ENCODE results near the gene STUM. TPM values are rescaled to one million over a fixed set of nuclear protein-coding genes. Genes with fewer than 3 reads are reported as not detected.
"Not testable (repeated sequence)": the region's sequence is repeated elsewhere in the genome, so short reads cannot be mapped to it uniquely, and the experiment has no call there.

Gene STUM
- total RNA-seq, 1 experiment from 2014 or later, result 0.11 TPM

DNA sequence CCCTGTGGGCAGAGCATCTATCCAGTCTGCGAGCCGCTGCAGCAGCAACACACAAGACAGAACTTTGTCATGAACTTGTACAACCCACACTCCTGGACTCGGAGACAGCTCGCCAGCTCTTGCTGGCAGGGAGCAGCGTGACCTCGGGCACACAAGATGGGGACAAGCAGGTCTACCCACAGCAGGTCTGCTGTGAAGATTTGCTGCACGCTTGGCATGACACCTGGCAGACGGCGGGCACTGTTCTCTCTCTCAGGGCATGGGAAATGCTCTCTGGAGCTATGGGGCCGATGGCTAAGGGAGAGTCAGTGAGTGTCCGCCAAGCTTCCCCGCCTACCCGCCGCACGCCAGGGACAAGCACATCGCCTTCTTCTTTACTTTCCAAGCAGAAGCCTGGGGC lies 90.0 kb downstream of the STUM start:
- Histone ChIP-seq H4K8ac (replicated peaks; ENCODE audit: insufficient read length, low read depth, low read length) (no peak overlapping the region), H2BK120ac (ENCODE audit: low read depth, low read length, poor library complexity, severe bottlenecking) (no peak overlapping the region), H3K4me2 (ENCODE audit: insufficient read depth, insufficient read length, low read length) (no peak overlapping the region), H2BK12ac (ENCODE audit: insufficient read length, low read depth, low read length) (no peak overlapping the region), H3K4me1 (ENCODE audit: insufficient read depth, low read length) (no peaks in the 10 kb centered on the region), H2BK15ac (ENCODE audit: low read depth, low read length) (no peak overlapping the region), H2BK5ac (ENCODE audit: insufficient read length, low read length) (no peak overlapping the region), H3K27me3 (ENCODE audit: insufficient read depth, low read length) (no peaks in the 10 kb centered on the region), H2AFZ (ENCODE audit: low read length) (no peak overlapping the region), H3K79me2 (ENCODE audit: insufficient read depth, low read length) (no peaks in the 10 kb centered on the region), H4K91ac (ENCODE audit: insufficient read length, low read depth, low read length) (no peak overlapping the region), H3K56ac (ENCODE audit: insufficient read length, low read depth, low read length) (no peak overlapping the region), H4K20me1 (ENCODE audit: control insufficient read depth, insufficient read depth, insufficient read length) (no peaks in the 10 kb centered on the region), H4K5ac (ENCODE audit: insufficient read length, low read depth, low read length) (no peak overlapping the region), H3T11ph (ENCODE audit: low read length) (no peak overlapping the region), H2AK5ac (ENCODE audit: insufficient read length, low read length) (no peak overlapping the region), H3K9me3 (ENCODE audit: control insufficient read depth, low read depth, low read length) (no peaks in the 10 kb centered on the region), H3K4ac (ENCODE audit: low read depth, low read length) (no peak overlapping the region), H2BK20ac (ENCODE audit: low read depth, low read length, poor library complexity, severe bottlenecking) (no peak overlapping the region), H3K9ac (ENCODE audit: extremely low read depth, insufficient read length, low read length) (no peak overlapping the region), H3K27ac (ENCODE audit: insufficient read length, low read depth, low read length) (no peak overlapping the region), H3K14ac (ENCODE audit: insufficient read depth, low read length) (no peak overlapping the region), H3K18ac (ENCODE audit: insufficient read length, low read depth, low read length) (no peak overlapping the region), H3K23me2 (ENCODE audit: insufficient read length, low read depth, low read length, poor library complexity, severe bottlenecking) (no peaks in the 10 kb centered on the region), H3K23ac (ENCODE audit: insufficient read length, low read depth, low read length) (no peak overlapping the region), H3K79me1 (ENCODE audit: insufficient read depth, low read depth, low read length, poor library complexity, severe bottlenecking) (no peaks in the 10 kb centered on the region)
- Mint-ChIP-seq H3K9me3 (no peaks in the 10 kb centered on the region), H3K27ac (no peak overlapping the region; a peak in 1 of 7 replicates), H3K27me3 (ENCODE audit: low read depth) (no peaks in the 10 kb centered on the region), H3K36me3 (ENCODE audit: insufficient read depth in 1 of 3, low read depth in 3 of 3) (peaks cover 0 to 5% (median 4%) of the 10 kb centered on the region in 3 experiments; a peak in 3 of 7 replicates), H3K4me1 (peaks cover 24 to 40% of the 10 kb centered on the region in 2 experiments), H3K4me3 (no peak overlapping the region)
- TF ChIP-seq CTCF (conservative IDR thresholded peaks at IDR 0.05), result no peak
- WGBS (ENCODE audit: extremely low coverage, insufficient read length, low lambda C conversion rate), result no CpG with 5 or more reads among the region's 16 CpGs
- no peak for DNase-seq

DNA sequence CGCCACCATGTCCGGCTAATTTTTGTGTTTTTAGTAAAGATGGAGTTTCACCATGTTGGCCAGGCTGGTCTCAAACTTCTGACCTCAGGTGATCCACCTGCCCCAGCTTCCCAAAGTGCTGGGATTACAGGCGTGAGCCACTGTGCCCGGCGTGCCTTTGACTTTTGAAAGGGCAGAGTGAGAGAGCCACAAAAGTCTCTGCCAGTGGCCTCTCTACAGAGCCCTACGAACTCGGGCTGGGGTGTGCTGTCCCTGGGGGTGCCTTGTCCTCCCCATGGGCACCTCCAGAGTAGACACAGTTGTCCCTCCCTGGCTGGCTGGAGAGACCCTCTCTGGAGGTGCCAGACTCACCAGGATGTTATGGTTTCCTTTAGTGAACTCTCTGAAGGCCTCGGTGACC lies 90.6 kb downstream of the STUM start:
- not testable (repeated sequence) for H3K9ac ChIP-seq (ENCODE audit: extremely low read depth, insufficient read length, low read length); DNase-seq; H3K27ac Mint-ChIP-seq; H3K23me2 ChIP-seq (ENCODE audit: insufficient read length, low read depth, low read length, poor library complexity, severe bottlenecking); H3K14ac ChIP-seq (ENCODE audit: insufficient read depth, low read length); H3K56ac ChIP-seq (ENCODE audit: insufficient read length, low read depth, low read length); H2BK20ac ChIP-seq (ENCODE audit: low read depth, low read length, poor library complexity, severe bottlenecking); H3K9me3 Mint-ChIP-seq; H3K27me3 Mint-ChIP-seq (ENCODE audit: low read depth); H3K4me1 ChIP-seq (ENCODE audit: insufficient read depth, low read length); H2BK12ac ChIP-seq (ENCODE audit: insufficient read length, low read depth, low read length); H3K36me3 Mint-ChIP-seq (ENCODE audit: insufficient read depth in 1 of 3, low read depth in 3 of 3); H3K27me3 ChIP-seq (ENCODE audit: insufficient read depth, low read length); H3K27ac ChIP-seq (ENCODE audit: insufficient read length, low read depth, low read length); H2BK15ac ChIP-seq (ENCODE audit: low read depth, low read length); H3K4me3 Mint-ChIP-seq; H4K20me1 ChIP-seq (ENCODE audit: control insufficient read depth, insufficient read depth, insufficient read length); H3K4ac ChIP-seq (ENCODE audit: low read depth, low read length); H3K9me3 ChIP-seq (ENCODE audit: control insufficient read depth, low read depth, low read length); H2BK5ac ChIP-seq (ENCODE audit: insufficient read length, low read length); H3K4me2 ChIP-seq (ENCODE audit: insufficient read depth, insufficient read length, low read length); H3T11ph ChIP-seq (ENCODE audit: low read length); H3K23ac ChIP-seq (ENCODE audit: insufficient read length, low read depth, low read length); H2AFZ ChIP-seq (ENCODE audit: low read length); H3K18ac ChIP-seq (ENCODE audit: insufficient read length, low read depth, low read length); H2AK5ac ChIP-seq (ENCODE audit: insufficient read length, low read length); H3K79me2 ChIP-seq (ENCODE audit: insufficient read depth, low read length); H2BK120ac ChIP-seq (ENCODE audit: low read depth, low read length, poor library complexity, severe bottlenecking); H4K8ac ChIP-seq (replicated peaks; ENCODE audit: insufficient read length, low read depth, low read length); H4K91ac ChIP-seq (ENCODE audit: insufficient read length, low read depth, low read length); H4K5ac ChIP-seq (ENCODE audit: insufficient read length, low read depth, low read length); H3K79me1 ChIP-seq (ENCODE audit: insufficient read depth, low read depth, low read length, poor library complexity, severe bottlenecking)
- H3K4me1 Mint-ChIP-seq, result peaks cover 28 to 45% of the 10 kb centered on the region in 2 experiments
- WGBS (ENCODE audit: extremely low coverage, insufficient read length, low lambda C conversion rate), result no CpG with 5 or more reads among the region's 8 CpGs

All from H9 (cell line).